ENCODE results near the gene XPR1.

The XPR1 gene

GRCh38 chr1:180805316-180805715, 173.5 kb downstream of the XPR1 start:
- Histone ChIP-seq H3K36me3 (ENCODE audit: control insufficient read depth, insufficient read depth, low read length) (no peaks in the 10 kb centered on the region), H3K27me3 (replicated peaks; ENCODE audit: control insufficient read depth, insufficient read depth, low read length) (no peaks in the 10 kb centered on the region), H3K4me3 (replicated peaks; ENCODE audit: low read depth, low read length) (no peak overlapping the region)
- peak; percentile 20 for DNase-seq (ENCODE audit: extremely low read depth, insufficient read length)
- TF ChIP-seq CTCF (IDR thresholded peaks at IDR 0.05; ENCODE audit: insufficient read depth, low read length, poor library complexity, severe bottlenecking), result no peak

- Histone ChIP-seq H3K27me3 (replicated peaks; ENCODE audit: control insufficient read depth, insufficient read depth, low read length) (no peaks in the 10 kb centered on the region), H3K36me3 (ENCODE audit: control insufficient read depth, insufficient read depth, low read length) (no peaks in the 10 kb centered on the region), H3K4me3 (replicated peaks; ENCODE audit: low read depth, low read length) (no peak overlapping the region)
- TF ChIP-seq CTCF (IDR thresholded peaks at IDR 0.05; ENCODE audit: insufficient read depth, low read length, poor library complexity, severe bottlenecking), result no peak
- DNase-seq (ENCODE audit: extremely low read depth, insufficient read length), result no peak
Measured at GRCh38 chr1:180811298-180811697, 179.5 kb downstream of the XPR1 start.

GRCh38 chr1:180811886-180812285, 180.1 kb downstream of the XPR1 start:
- H3K36me3 ChIP-seq (ENCODE audit: control insufficient read depth, insufficient read depth, low read length), result no peaks in the 10 kb centered on the region
- DNase-seq (ENCODE audit: extremely low read depth, insufficient read length), result no peak
- no peak overlapping the region for H3K4me3 ChIP-seq (replicated peaks; ENCODE audit: low read depth, low read length)
- H3K27me3 ChIP-seq (replicated peaks; ENCODE audit: control insufficient read depth, insufficient read depth, low read length), result no peaks in the 10 kb centered on the region
- no peak for TF ChIP-seq CTCF (IDR thresholded peaks at IDR 0.05; ENCODE audit: insufficient read depth, low read length, poor library complexity, severe bottlenecking)

GRCh38 chr1:180814258-180814657, 182.4 kb downstream of the XPR1 start:
- H3K4me3 ChIP-seq (replicated peaks; ENCODE audit: low read depth, low read length), result no peak overlapping the region
- H3K36me3 ChIP-seq (ENCODE audit: control insufficient read depth, insufficient read depth, low read length), result no peaks in the 10 kb centered on the region
- H3K27me3 ChIP-seq (replicated peaks; ENCODE audit: control insufficient read depth, insufficient read depth, low read length), result no peaks in the 10 kb centered on the region
- no peak for TF ChIP-seq CTCF (IDR thresholded peaks at IDR 0.05; ENCODE audit: insufficient read depth, low read length, poor library complexity, severe bottlenecking)
- no peak for DNase-seq (ENCODE audit: extremely low read depth, insufficient read length)

GRCh38 chr1:180815188-180815587, 183.4 kb downstream of the XPR1 start:
- Histone ChIP-seq H3K27me3 (replicated peaks; ENCODE audit: control insufficient read depth, insufficient read depth, low read length) (no peaks in the 10 kb centered on the region), H3K36me3 (ENCODE audit: control insufficient read depth, insufficient read depth, low read length) (no peaks in the 10 kb centered on the region), H3K4me3 (replicated peaks; ENCODE audit: low read depth, low read length) (no peak overlapping the region)
- no peak for TF ChIP-seq CTCF (IDR thresholded peaks at IDR 0.05; ENCODE audit: insufficient read depth, low read length, poor library complexity, severe bottlenecking)
- no peak for DNase-seq (ENCODE audit: extremely low read depth, insufficient read length)

GRCh38 chr1:180816132-180816531, 184.3 kb downstream of the XPR1 start:
- Histone ChIP-seq H3K4me3 (replicated peaks; ENCODE audit: low read depth, low read length) (no peak overlapping the region), H3K27me3 (replicated peaks; ENCODE audit: control insufficient read depth, insufficient read depth, low read length) (no peaks in the 10 kb centered on the region), H3K36me3 (ENCODE audit: control insufficient read depth, insufficient read depth, low read length) (no peaks in the 10 kb centered on the region)
- no peak for DNase-seq (ENCODE audit: extremely low read depth, insufficient read length)
- no peak for TF ChIP-seq CTCF (IDR thresholded peaks at IDR 0.05; ENCODE audit: insufficient read depth, low read length, poor library complexity, severe bottlenecking)
